CD4-positive, alpha-beta T cell treated with Interleukin-4 for 4 hours (primary cell): ENCODE measurements around the gene CDC42BPG.
A peak's percentile ranks its signal among the peaks of the same experiment; 100 is the strongest.

Source experiments
- DNase-seq: peaks from one replicate; pipeline ENCODE4 v3.0.0-alpha.2; 2020

Gene CDC42BPG

DNA sequence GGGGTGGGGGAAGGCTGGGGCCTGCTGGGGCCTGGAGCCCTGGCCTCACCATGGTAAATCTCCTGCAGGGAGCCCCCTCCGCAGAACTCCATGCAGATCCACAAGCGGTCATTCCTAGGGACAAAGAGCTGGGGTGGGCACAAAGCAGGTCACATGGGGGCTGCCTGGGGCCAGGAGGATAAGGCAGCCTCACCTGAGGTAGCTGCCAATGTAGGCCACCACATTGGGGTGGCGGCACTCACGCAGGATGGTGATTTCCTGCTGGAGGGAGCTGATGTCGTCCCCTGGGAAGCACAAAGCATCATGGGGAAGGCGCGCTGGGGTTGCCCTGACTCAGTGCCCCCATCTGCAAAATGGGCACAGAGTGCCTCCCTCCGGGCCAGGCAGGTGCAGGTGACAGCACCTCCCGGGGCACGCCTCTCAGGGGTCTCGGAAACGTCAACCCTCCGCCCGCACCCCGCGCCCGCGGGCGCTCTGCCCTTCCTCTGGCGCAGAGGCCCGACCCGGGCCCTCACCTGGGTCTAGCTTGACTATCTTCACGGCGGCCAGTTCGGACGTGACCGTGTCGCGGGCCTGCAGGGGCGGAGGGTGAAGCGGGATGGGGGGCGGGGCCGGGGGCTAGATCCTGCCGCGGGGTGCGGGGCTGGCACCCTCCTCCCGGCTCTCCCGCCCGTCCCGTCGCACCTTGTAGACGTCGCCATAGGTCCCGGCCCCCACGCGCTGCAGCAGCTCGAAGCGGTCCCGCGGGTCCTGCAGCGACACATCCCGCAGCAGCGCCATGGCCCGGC lies 41.9 kb downstream of the CDC42BPG start:
- peak; percentile 44 for DNase-seq

DNA sequence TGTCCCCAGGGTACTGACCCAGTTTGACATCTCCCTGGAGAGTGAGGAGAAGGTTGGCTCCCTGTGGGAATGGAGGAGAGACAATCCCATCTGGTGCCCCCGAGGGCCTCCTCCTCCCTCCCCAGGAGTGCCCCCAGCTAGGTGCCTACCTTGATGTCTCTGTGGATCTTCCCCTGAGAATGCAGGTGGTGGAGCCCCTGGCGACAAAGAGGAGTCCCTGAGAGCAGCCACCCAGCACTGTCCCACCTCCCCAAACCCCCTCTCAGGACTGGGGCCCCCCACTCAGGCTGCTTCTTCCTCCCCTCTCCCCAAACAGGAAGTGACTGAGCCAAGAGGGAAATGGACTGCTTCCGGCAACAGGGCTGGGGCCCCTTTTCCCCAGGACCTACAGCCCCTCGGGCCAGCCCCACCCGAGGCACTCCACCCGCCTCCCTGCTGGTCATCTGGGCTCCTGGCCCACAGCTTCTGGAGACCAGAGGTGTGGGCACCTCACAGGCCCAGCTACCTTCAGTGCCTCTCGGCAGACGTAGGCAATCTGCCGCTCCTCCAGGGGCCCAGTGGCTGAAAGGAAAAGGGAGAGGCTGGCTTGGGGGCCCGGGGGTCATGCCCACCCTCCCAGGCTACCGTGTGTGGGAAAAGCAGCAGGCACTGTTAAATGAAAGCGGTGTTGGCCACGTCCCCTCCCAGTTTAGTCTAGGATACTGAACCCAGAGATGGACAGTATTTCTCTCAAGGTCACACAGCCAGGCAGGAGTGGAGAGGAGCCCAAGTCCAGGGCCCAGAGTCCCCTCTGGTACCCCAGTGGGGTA lies 42.7 kb downstream of the CDC42BPG start:
- DNase-seq, result no peak

DNA sequence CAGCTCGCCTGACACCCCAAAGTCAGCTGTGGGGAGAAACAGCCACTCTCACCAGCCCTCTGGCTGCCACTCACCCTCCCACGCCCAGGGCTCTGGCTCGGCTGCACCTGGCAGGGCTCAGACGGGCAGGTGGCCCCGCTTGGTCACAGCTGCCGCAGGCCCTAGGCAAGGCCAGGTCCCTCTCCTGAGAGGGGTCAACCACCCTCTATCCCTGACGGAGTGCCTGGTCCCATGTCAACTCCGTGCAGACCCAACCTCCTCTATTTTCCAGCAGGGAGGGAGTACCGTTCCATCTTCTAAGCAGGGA lies 43.3 kb downstream of the CDC42BPG start:
- DNase-seq, result no peak

DNA sequence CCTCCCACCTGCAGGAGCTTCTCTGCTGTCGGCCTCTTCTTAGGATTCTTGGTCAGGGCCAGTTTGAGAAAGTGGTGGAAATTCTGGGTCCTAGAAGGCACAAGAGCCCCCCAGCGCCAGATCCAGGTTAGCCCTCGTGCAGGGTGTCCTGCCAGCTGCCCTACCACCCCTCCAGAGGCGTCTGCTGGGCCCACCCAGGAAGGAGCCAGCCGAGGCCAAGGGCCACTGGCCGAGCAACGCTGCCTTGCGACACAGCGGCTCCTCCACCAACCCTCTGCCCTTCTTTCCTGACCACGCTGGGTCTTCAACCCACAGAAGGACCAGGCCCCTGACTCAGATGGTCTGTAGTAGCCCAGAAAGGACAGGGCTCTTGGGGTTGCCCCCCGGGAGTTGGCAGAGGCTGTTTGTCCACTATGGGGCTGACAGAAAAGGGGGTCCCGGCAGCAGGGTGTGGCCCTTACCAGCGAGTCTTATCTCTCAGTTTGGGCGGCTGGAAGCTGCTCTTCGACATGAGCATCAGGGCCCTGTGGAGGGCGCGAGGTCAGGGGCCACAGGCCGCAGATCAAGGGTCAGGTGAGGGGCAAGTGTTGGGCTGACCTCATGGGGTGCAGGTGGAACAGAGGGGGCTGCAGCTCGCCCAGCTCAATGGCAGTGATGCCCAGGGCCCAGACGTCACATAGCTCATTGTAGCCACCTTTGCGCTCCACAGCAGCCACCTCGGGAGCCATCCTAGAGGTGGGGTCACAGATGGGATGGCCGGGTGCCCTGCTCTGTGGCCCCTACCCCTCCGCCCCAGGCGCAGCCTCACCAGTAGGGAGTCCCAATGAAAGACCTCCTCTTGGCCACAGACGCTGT lies 43.9 kb downstream of the CDC42BPG start:
- no peak for DNase-seq

DNA sequence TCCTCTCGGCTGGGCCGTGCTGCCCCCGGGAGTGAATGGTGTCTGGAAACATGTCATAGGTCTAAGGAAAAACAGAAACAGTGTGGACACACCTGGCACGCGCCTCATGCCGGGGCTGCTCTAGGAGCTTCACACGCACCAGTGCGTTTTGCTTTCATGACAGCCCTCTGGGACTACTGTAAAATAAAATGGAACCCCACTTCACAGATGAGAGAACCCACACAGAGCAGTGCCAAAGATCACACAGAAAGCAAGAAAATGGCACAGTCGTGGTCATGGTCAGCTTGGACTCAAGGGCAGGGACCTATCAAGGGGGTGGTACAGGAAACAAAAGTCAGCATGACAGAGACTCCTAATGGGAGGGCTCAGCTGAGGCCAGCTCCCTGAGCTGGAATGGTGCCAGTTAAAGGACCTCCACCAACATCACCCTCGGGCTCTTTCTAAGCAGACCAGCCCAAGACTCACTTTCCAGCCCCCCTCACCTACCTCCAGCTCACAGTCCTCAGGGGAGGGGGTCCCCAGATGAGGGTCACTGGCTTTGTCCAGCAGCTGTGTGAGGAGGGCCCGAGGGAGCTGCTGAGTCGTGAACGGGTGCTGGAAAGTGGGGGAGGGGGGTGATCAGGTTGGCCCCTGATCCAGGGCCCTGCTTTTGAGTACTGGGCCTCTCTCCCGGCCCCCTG lies 44.7 kb downstream of the CDC42BPG start:
- no peak for DNase-seq

DNA sequence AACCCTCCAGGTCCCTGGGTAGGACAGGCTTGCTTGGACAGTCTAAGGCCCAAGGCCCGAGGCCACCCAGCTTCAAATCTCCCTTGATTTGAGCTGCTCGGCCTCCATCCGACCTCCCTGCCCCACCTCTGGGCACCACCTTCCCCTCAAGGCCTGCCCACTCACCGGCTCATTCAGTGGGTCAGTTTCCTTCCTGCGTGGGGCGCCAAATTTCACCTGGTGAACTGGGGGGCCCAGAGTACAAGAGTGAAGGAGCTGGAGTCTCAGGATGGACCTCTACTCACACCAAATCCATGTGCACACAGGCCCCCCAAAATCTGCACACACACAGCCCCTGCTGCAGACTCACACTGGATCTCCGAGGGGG lies 45.2 kb downstream of the CDC42BPG start:
- DNase-seq, result no peak

DNA sequence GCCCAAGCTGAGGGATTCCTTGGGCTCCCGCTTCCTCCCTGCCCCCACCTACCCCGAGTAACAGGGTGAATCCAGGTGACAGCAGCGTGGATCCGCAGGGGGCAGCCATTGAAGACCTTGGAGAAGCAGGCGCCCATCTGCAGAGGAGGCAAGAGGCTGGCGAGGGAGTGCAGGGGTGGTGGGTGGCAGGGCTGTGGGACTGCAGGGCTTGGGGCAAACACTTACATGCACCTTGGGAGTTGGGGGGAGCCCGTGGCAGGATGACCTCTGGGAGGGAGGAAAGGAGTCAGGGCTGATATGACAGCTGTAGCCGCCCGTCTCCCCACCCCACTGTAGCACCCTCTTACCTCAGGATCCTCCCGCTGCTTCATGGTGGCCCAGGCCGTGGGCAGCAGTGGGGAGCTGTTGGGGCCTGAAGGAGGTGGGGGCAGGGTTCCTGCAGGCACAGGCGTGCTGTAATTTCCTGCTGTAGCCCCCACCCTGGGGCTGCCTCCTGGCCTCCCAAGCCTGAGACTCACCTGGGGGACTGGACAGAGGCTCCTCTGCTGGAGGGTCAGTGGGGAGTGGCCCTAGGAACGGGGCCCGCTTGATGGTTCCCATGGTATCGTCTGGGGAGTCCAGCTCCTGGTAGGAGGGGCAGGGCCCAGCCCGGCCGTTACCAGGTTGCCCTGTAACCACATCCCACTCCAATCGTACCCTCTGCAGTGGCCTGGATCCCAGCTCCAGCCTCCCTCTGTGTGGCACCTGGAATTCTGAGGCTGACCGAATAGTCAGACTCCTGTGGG lies 47.5 kb downstream of the CDC42BPG start:
- DNase-seq, result no peak

DNA sequence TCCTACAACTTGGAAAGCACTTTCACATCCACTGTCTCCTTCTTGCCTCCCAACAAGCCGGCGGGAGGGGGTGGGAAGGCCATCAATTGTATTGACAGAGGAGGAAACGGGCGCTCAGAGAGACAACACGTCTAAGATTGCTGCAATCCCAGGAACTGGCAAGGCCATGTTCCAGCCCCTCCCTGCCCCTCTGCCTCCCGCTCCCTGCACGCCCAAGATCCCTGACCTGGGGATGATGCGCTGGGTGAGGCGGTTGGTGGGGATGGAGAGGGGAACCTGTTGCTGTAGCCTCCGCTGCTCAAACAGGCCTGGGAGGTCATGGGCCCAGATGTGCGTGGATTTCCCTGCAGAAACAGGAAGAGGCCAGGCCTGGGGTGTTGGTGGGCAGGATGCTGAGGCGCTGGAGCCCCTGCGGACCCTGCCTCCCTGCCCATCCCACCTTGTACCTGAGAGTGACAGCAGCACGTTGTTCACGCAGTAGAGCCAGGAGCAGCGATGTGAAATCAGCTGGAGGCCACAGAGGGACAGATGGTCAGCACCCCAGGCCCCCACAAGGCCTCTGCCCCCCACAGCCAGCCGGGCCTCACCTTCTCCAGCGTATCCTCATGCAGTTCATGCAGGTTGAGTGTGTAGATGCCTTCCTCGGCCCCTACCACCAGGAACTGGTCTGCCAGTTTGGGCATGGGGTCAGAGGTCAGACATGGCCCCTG lies 48.3 kb downstream of the CDC42BPG start:
- DNase-seq, result no peak

DNA sequence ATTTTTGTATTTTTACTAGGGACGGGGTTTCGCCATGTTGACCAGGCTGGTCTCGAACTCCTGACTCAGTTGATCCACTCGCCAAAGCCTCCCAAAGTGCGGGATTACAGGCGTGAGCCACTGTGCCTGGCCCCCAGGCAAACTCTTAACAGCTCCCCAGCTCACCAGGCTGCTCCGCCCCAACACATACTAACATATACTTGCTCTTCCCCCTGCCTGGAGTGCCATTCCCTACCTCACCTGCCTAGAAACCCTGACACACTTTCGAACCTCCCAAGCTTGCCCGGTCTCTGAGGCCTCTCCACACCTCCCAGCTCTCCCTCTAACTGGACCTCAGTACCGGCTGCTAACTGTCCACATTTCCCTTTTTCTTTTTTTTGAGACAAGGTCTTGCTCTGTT lies 49.9 kb downstream of the CDC42BPG start:
- DNase-seq, result no peak

DNA sequence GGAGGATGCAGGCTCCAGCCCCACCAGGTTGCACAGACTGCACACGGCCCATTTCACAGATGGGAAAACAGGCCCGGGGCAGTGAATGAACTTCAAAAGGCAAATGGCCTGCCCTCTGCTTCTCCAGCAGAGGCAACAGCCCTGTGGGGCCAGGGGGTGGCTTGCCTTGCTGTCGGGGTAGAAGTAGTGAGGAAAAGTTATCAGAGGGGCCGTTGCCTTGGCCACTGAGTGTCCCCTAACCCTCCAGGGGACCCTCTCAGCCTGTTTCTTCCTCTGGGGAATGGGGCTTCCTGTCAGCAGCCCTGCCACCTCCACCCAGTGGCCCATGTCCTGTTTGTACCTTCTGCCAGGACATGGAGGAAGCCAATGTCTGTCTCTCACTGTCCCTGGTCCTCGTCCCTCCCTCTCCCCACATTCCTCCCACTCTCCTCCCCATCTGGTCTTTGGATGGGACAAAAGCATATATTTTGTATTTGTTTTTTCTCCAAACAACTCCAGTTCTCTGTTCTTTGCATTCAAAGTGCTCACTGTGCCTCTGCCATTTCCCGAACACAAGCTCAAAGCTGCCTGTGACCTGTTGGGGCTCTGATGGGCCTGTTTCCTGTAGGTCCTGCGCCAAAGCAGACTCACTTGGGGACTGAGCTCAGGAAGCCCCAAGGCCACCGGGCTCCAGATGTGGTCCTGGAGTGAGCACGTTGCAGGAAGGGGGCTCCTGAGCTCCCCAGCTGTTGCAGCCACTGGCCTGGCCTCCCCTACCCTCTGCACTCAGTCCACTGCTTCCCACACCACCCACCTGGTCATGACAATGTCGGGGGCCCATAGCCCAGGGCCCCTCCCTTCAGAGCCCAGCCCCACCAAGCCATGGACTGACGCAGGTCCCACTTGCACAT lies 50.9 kb downstream of the CDC42BPG start:
- no peak for DNase-seq

DNA sequence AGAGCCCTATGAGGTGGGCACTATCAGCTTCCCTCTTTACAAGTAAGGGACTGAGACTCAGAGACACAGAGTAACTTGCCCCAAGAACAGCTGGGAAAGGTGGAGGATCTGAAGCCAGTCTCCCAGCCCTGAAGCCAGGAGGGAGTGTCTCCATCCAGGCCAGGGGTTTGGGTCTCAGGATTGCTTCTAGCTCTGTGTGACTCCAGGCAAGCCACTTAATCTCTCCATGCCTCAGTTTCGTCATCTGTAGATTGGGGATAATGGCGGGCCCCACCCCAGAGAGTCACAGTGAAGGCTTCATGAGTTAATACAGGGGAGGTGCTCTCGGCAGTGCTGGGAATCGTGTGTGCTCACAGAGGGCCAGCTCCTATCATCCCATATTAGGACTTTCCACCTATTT lies 52.0 kb downstream of the CDC42BPG start:
- DNase-seq, result no peak

DNA sequence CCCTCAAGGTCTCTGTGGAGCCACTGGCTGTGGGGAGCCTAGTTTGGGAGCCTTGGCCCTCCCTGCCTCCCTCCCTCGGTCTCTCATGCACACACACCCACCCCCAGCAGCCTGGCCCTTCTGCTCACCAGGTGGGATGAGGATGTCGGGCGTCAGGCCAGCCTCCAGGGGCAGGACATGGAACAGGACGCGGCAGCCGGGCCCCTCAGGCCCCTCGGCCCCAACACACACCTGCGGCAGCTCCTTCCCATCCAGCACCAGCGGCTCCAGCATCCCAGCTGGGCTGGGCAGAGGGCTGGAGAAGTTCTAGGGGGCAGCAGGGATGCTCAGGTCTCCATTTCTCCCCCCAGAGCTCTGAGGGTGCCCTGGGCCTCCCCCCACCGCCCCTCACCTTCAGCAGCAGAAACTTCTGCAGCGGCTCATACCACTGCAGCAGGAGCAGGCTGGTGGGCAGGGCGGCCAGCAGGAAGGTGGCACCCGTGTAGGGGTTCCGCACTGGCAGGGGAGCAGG lies 52.6 kb downstream of the CDC42BPG start:
- DNase-seq, result no peak

DNA sequence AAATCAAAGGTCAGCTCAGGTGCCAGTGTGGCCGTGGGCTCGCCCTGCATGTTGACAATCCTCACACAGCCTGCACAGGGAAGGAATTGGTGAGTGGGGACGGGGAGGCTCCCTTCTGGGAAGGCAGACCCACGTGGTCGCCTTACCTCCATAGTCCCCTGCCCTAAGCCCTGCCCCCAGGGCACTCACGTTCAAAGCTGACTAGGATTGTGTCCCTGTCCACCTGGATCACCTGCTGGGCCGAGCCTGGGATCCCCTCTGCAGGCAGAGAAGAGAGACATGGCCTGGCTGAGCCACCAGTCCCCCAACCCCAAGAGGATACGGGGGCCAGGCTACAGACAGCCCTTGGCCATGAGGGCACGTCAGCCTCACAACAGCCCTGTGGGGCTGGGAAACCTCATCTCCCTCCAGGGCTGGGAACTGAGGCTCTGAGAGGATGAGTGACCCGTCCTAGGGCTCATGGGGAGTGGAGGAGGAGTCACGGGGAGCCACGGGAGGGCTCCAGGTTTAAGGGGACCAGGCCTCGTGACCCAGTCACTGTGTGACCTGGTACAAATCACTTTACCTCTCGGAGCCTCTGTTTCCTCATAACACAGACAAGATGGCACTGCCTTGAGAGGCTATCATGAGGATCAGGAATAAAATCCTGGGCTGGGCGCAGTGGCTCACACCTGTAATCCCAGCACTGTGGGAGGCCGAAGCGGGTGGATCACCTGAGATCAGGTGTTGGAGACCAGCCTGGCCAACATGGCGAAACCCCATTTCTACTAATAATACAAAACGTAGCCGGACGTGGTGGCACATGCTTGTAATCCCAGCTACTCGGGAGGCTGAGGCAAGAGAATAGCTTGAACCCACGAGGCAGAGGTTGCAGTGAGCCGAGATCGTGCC lies 54.0 kb downstream of the CDC42BPG start:
- no peak for DNase-seq

DNA sequence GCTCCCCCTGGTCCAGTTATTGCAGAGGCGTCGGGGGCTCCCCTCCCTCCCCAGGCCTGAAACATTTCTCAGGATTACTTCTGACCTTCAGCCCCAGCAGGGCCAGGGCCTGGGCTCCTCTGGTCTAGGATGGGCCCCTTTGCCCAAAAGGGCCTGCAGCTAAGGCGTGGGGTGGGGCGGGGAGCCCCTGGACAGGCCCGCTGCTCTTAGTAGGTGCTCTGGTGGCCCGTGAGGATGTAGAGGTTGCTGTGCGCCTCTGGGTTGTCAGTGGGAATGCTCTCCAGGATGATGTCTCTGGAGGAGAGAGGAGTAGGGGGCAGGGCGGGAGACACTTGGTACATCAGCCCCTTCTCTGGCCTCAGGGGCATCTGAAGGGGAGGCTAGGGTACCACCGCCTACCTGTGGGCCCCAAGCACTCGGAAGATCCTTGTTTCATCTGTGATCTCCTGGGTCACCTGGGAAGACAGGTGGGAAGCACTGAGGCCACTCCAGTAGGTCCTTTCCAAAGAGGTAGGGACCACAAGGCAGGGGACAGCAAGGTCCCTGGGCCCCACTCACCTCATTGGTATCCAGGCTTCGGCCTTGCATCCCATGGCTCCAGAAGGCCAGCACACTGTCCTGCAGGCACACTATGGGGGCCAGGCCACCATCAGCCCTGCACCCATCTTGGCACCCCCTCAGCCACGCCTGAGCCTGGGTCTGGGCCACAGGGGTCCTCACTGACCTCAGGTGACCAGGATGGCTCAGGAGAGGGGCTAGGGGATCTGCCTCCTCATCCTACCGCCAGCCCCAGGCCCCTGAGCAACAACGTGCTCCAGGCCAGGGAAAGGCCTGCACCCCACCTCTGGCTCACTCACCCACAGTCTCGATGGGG lies 54.9 kb downstream of the CDC42BPG start:
- no peak for DNase-seq

DNA sequence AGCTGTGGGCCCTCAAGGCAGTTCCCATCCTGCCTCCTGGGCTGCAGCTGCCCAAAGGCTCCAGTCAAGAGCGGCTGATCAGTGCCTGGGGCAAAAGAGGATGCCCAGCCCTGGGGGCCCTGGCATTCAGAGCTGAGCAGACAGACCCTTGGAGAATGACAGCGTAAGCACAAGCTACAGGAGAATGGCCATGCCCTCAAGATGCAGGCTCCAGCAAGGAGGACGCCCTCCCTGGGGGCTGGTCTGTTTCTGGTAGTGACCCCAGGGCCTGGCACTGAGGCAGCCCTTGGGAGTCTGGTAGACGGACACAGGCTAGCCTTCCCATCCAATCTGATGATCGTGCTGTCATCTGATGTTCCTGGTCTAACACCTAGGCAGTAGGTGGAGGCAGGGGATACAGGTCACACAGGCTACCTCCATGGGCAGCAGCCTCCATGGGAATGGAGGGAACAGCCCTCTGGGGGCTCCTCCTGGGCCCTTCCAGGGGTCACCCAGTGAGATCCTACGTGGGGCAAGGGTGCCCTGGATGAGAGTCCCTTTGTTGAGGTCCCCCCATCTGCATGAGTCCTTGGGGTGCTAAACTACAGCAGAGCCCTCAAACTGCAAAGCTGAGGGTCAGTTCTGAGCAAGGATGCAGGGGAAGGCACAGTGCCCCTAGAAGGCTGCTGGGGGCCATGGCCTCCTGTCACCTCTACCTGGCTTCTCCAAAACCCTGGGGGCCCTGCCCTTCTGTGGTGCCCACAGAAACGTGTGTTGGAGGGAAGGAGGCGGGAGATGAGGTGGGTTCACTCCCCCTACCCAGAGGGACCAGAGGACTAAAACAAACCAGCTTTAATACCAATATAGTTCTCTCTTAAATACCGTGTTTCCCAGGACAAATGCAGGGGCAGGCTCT lies 55.9 kb downstream of the CDC42BPG start:
- DNase-seq, result no peak

DNA sequence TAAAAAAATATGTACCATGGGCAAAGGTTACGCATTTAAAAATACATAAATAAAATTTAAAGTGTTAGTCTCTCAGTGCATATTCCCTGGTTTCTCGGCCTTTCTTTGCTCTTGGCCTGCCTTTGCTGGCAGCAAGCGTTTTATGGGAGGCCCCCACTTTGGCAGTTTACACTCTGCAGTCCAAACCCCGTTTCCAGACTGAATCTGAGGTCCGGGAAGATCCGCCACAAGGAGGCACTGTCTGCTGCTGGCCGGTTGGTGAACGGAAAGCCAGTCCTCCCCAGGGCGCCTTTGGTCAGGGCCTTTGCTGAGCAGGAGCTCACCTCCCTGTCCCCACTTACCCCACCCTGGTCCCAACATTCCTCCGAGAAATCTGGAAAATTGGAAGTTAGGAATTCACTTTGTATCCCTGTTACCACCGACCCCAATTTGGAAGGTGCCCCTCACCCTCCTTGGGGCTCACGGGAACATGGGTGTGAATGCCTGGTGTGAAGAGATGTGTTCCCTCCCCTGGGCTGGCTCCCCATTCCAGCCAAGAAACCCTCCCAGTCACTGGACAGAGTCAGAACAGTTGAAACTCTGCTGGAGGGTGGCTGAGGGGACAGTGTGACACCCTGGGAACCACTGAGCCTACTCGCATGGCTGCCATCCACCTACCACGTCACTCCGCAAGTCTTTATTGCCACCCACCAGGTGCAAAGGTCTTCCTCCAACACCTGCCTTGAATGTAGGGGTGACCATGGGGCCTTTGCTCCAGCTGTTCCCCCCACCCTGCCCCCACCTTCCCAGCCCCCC lies 56.7 kb downstream of the CDC42BPG start:
- DNase-seq, result peak; percentile 50
